ENCODE measurements around the gene FOXQ1. TPM values are rescaled to one million over a fixed set of nuclear protein-coding genes. Genes with fewer than 3 reads are reported as not detected.
A peak's percentile ranks its signal among the peaks of the same experiment; 100 is the strongest.

Gene FOXQ1
- total and polyA plus RNA-seq, 2 of the 13 experiments (the other 11 are each of a cell fraction or from before 2014, with no cell fraction given), result 35.2 to 39.8 TPM

GRCh38 chr6:1313384-1313766, 1.5 kb downstream of the FOXQ1 start (continued):
- TF ChIP-seq ZNF567 (CRISPR knock-in tag; IDR thresholded peaks at IDR 0.05; ENCODE audit: borderline replicate concordance) (no peak), GATAD2A (CRISPR knock-in tag; IDR thresholded peaks at IDR 0.05) (no peak), ZNF569 (CRISPR knock-in tag; IDR thresholded peaks at IDR 0.05; ENCODE audit: borderline replicate concordance) (no peak), MYNN (CRISPR knock-in tag; IDR thresholded peaks at IDR 0.05; ENCODE audit: low read depth) (no peak), ZNF607 (CRISPR knock-in tag; IDR thresholded peaks at IDR 0.05; ENCODE audit: borderline replicate concordance) (no peak), JUNB (CRISPR knock-in tag; IDR thresholded peaks at IDR 0.05; ENCODE audit: borderline replicate concordance) (no peak), ATF5 (CRISPR knock-in tag; IDR thresholded peaks at IDR 0.05; ENCODE audit: low read depth) (no peak), ZKSCAN8 (CRISPR knock-in tag; IDR thresholded peaks at IDR 0.05; ENCODE audit: borderline replicate concordance) (no peak), ZNF768 (CRISPR knock-in tag; IDR thresholded peaks at IDR 0.05) (no peak), ZNF292 (CRISPR knock-in tag; IDR thresholded peaks at IDR 0.05; ENCODE audit: borderline replicate concordance, low read depth) (no peak), STAT5B (CRISPR knock-in tag; IDR thresholded peaks at IDR 0.05) (no peak), KMT2A (CRISPR knock-in tag; IDR thresholded peaks at IDR 0.05) (no peak), PBX2 (CRISPR knock-in tag; IDR thresholded peaks at IDR 0.05) (no peak), HIVEP1 (CRISPR knock-in tag; IDR thresholded peaks at IDR 0.05) (no peak), ZNF749 (CRISPR knock-in tag; IDR thresholded peaks at IDR 0.05; ENCODE audit: borderline replicate concordance) (no peak), ZNF446 (CRISPR knock-in tag; IDR thresholded peaks at IDR 0.05) (0 out of 2 replicates have a peak, but pooled peaks have one; percentile 26), MZF1 (CRISPR knock-in tag; IDR thresholded peaks at IDR 0.05; ENCODE audit: borderline replicate concordance) (no peak), ZNF788 (CRISPR knock-in tag; IDR thresholded peaks at IDR 0.05; ENCODE audit: borderline replicate concordance) (no peak), IKZF5 (CRISPR knock-in tag; IDR thresholded peaks at IDR 0.05) (no peak), NCOA5 (CRISPR knock-in tag; IDR thresholded peaks at IDR 0.05) (no peak), BHLHE40 (IDR thresholded peaks at IDR 0.05; ENCODE audit: low read length) (no peak), SP1 (IDR thresholded peaks at IDR 0.05) (no peak), SP1 (CRISPR knock-in tag; IDR thresholded peaks at IDR 0.05) (no peak), MIER2 (CRISPR knock-in tag; IDR thresholded peaks at IDR 0.05) (no peak), SP2 (CRISPR knock-in tag; IDR thresholded peaks at IDR 0.05) (no peak), RBFOX2 (IDR thresholded peaks at IDR 0.05; ENCODE audit: low read depth, low read length) (peak; percentile 87)
- TF ChIP-seq, protein P1, sequence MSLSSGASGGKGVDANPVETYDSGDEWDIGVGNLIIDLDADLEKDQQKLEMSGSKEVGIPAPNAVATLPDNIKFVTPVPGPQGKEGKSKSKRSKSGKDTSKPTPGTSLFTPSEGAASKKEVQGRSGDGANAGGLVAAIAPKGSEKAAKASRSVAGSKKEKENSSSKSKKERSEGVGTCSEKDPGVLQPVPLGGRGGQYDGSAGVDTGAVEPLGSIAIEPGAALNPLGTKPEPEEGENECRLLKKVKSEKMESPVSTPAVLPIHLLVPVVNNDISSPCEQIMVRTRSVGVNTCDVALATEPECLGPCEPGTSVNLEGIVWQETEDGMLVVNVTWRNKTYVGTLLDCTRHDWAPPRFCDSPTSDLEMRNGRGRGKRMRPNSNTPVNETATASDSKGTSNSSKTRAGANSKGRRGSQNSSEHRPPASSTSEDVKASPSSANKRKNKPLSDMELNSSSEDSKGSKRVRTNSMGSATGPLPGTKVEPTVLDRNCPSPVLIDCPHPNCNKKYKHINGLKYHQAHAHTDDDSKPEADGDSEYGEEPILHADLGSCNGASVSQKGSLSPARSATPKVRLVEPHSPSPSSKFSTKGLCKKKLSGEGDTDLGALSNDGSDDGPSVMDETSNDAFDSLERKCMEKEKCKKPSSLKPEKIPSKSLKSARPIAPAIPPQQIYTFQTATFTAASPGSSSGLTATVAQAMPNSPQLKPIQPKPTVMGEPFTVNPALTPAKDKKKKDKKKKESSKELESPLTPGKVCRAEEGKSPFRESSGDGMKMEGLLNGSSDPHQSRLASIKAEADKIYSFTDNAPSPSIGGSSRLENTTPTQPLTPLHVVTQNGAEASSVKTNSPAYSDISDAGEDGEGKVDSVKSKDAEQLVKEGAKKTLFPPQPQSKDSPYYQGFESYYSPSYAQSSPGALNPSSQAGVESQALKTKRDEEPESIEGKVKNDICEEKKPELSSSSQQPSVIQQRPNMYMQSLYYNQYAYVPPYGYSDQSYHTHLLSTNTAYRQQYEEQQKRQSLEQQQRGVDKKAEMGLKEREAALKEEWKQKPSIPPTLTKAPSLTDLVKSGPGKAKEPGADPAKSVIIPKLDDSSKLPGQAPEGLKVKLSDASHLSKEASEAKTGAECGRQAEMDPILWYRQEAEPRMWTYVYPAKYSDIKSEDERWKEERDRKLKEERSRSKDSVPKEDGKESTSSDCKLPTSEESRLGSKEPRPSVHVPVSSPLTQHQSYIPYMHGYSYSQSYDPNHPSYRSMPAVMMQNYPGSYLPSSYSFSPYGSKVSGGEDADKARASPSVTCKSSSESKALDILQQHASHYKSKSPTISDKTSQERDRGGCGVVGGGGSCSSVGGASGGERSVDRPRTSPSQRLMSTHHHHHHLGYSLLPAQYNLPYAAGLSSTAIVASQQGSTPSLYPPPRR (CRISPR knock-in tag; IDR thresholded peaks at IDR 0.05; ENCODE audit: borderline replicate concordance), result no peak
